Measurements from ENCODE around the gene PLSCR5. TPM values are rescaled to one million over a fixed set of nuclear protein-coding genes. Genes with fewer than 3 reads are reported as not detected.

Gene PLSCR5
- total and polyA plus RNA-seq, 2 donors (not counting 3 experiments of a cell fraction or from before 2014, with no cell fraction given) = not detected

- H3K9me3 ChIP-seq (replicated peaks; ENCODE audit: control insufficient read depth, insufficient read depth, low read length) = no peaks in the 10 kb centered on the region
- no peak for DNase-seq (ENCODE audit: low read depth, low spot score)
- H3K79me2 ChIP-seq (ENCODE audit: control insufficient read depth, insufficient read depth, low read length) = no peaks in the 10 kb centered on the region
- H2AFZ ChIP-seq (ENCODE audit: low read depth, low read length) = no peak overlapping the region
- H3K4me1 ChIP-seq (ENCODE audit: control insufficient read depth, extremely low read depth, insufficient read depth, low read length) = peaks cover 18% of the 10 kb centered on the region
- no TSS peak for BruUV-seq (replicated peaks)
- H3K4me2 ChIP-seq (ENCODE audit: insufficient read depth, low read length) = no peak overlapping the region
- H3K4me3 ChIP-seq (replicated peaks in 1 of 3; ENCODE audit: insufficient read depth in 1 of 3, low read depth in 1 of 3, low read length in 3 of 3) = no peak overlapping the region
- CTCF ChIA-PET = interaction anchor here (1.1 to 3.1 kb wide), 5 partner anchors 10 to 810 kb away, joined by 3 to 19 read pairs (median 3); no protein-coding TSS in a partner anchor
- H3K27ac ChIP-seq (ENCODE audit: insufficient read depth, low read depth, low read length) = no peak overlapping the region
- dilution Hi-C loops (cut with MboI; ENCODE audit: extremely low pct_ligation_motif_present, low sequenced_read_pairs) (no loop called here), intact Hi-C loops (cut with micrococcal nuclease) (loop anchor here (5.0 kb wide), 1 partner anchor 86 kb away; the partner anchor contains the start of gene PLSCR1)
- TF ChIP-seq GATA2 (IDR thresholded peaks at IDR 0.05; ENCODE audit: insufficient read depth, insufficient read length, low read depth, low read length) (no peak), POLR2A (IDR thresholded peaks at IDR 0.05; ENCODE audit: low read depth, low read length) (no peak), JUN (IDR thresholded peaks at IDR 0.05; ENCODE audit: borderline replicate concordance, insufficient read depth, insufficient read length, low read depth) (no peak), FOS (IDR thresholded peaks at IDR 0.05; ENCODE audit: borderline replicate concordance, insufficient read depth, low read length) (no peak)
- no peaks in the 10 kb centered on the region for H3K27me3 ChIP-seq (ENCODE audit: control insufficient read depth in 2 of 2, insufficient read depth in 2 of 2, low read length in 2 of 2)
- POLR2A ChIA-PET = no interaction called here
- H3K9me1 ChIP-seq (replicated peaks; ENCODE audit: control insufficient read depth, extremely low read depth, insufficient read depth, low read length) = no peaks in the 10 kb centered on the region
- no peaks in the 10 kb centered on the region for H4K20me1 ChIP-seq (replicated peaks; ENCODE audit: control insufficient read depth, extremely low read depth, insufficient read depth, low read length)
- H3K9ac ChIP-seq (replicated peaks; ENCODE audit: extremely low read depth, insufficient read depth, low read length) = no peak overlapping the region
- no peaks in the 10 kb centered on the region for H3K36me3 ChIP-seq (ENCODE audit: control insufficient read depth in 2 of 2, extremely low read depth in 1 of 2, insufficient read depth in 2 of 2, low read length in 2 of 2)
- no peak for FAIRE-seq
These were observed 23.5 kb upstream of the PLSCR5 start for GRCh38 chr3:146628671-146629070.

GRCh38 chr3:146626403-146627122, 21.4 kb upstream of the PLSCR5 start:
- Histone ChIP-seq H3K9ac (replicated peaks; ENCODE audit: extremely low read depth, insufficient read depth, low read length) (no peak overlapping the region), H3K27me3 (ENCODE audit: control insufficient read depth in 2 of 2, insufficient read depth in 2 of 2, low read length in 2 of 2) (no peaks in the 10 kb centered on the region), H3K4me1 (ENCODE audit: control insufficient read depth, extremely low read depth, insufficient read depth, low read length) (peaks cover 18% of the 10 kb centered on the region), H3K27ac (ENCODE audit: insufficient read depth, low read depth, low read length) (no peak overlapping the region), H3K9me3 (replicated peaks; ENCODE audit: control insufficient read depth, insufficient read depth, low read length) (no peaks in the 10 kb centered on the region), H3K79me2 (ENCODE audit: control insufficient read depth, insufficient read depth, low read length) (no peaks in the 10 kb centered on the region), H3K9me1 (replicated peaks; ENCODE audit: control insufficient read depth, extremely low read depth, insufficient read depth, low read length) (no peaks in the 10 kb centered on the region), H4K20me1 (replicated peaks; ENCODE audit: control insufficient read depth, extremely low read depth, insufficient read depth, low read length) (no peaks in the 10 kb centered on the region), H3K4me2 (ENCODE audit: insufficient read depth, low read length) (peak overlapping the region; percentile 44), H3K4me3 (replicated peaks in 1 of 3; ENCODE audit: insufficient read depth in 1 of 3, low read depth in 1 of 3, low read length in 3 of 3) (no peak overlapping the region), H3K36me3 (ENCODE audit: control insufficient read depth in 2 of 2, extremely low read depth in 1 of 2, insufficient read depth in 2 of 2, low read length in 2 of 2) (no peaks in the 10 kb centered on the region), H2AFZ (ENCODE audit: low read depth, low read length) (peak overlapping the region; percentile 14)
- POLR2A ChIA-PET = no interaction called here
- intact Hi-C loops (cut with micrococcal nuclease) = loop anchor here (5.0 kb wide), 1 partner anchor 84 kb away; the partner anchor contains the start of gene PLSCR1
- TF ChIP-seq EZH2 (IDR thresholded peaks at IDR 0.05; ENCODE audit: borderline replicate concordance, low read depth, low read length, severe bottlenecking) (no peak), POLR2AphosphoS5 (IDR thresholded peaks at IDR 0.05; ENCODE audit: insufficient read depth, low read depth, low read length) (no peak), JUN (IDR thresholded peaks at IDR 0.05; ENCODE audit: borderline replicate concordance, insufficient read depth, insufficient read length, low read depth) (no peak), GATA2 (IDR thresholded peaks at IDR 0.05; ENCODE audit: insufficient read depth, insufficient read length, low read depth, low read length) (no peak), MYC (IDR thresholded peaks at IDR 0.05; ENCODE audit: low read depth, low read length) (no peak), MAX (IDR thresholded peaks at IDR 0.05; ENCODE audit: insufficient read depth, insufficient read length) (no peak), CTCF (IDR thresholded peaks at IDR 0.05; ENCODE audit: extremely low read depth in 1 of 2, insufficient read depth in 1 of 2, low read depth in 1 of 2, low read length in 2 of 2) (no peak), POLR2A (IDR thresholded peaks at IDR 0.05; ENCODE audit: low read depth, low read length) (no peak), FOS (IDR thresholded peaks at IDR 0.05; ENCODE audit: borderline replicate concordance, insufficient read depth, low read length) (no peak)
- dilution Hi-C loops (cut with MboI; ENCODE audit: extremely low pct_ligation_motif_present, low sequenced_read_pairs) = no loop called here
- BruUV-seq (replicated peaks) = no TSS peak
- FAIRE-seq (peak; percentile 12), DNase-seq (ENCODE audit: low read depth, low spot score) (peak; percentile 26)
- CTCF ChIA-PET = interaction anchor here (0.7 kb wide), 1 partner anchor 12 kb away, joined by 4 read pairs; no protein-coding TSS in a partner anchor

All from endothelial cell of umbilical vein (primary cell).